T47D (cell line): ENCODE measurements around the gene SLC23A2.
A peak's percentile ranks its signal among the peaks of the same experiment; 100 is the strongest.

Source experiments
- DNase-seq, 2 experiments: peaks; one replicate each; pipeline versions ENCODE4 v3.0.0 to v3.0.0-alpha.2; 2011 to 2012; ENCODE audit warnings: low read depth in 1 of 2, low spot score in 1 of 2
- JUND ChIP-seq: IDR thresholded peaks from 2 replicates; pipeline ENCODE4 v1.6.1; 2012; ENCODE audit warnings: low read depth
- in situ Hi-C: cut with HindIII; loops from 2 replicates; pipeline ENCODE4 v1.10.0; 2016; ENCODE audit warnings: low sequenced_read_pairs, low pct_unique_long_range_greater_than_20kb

Gene SLC23A2

DNA sequence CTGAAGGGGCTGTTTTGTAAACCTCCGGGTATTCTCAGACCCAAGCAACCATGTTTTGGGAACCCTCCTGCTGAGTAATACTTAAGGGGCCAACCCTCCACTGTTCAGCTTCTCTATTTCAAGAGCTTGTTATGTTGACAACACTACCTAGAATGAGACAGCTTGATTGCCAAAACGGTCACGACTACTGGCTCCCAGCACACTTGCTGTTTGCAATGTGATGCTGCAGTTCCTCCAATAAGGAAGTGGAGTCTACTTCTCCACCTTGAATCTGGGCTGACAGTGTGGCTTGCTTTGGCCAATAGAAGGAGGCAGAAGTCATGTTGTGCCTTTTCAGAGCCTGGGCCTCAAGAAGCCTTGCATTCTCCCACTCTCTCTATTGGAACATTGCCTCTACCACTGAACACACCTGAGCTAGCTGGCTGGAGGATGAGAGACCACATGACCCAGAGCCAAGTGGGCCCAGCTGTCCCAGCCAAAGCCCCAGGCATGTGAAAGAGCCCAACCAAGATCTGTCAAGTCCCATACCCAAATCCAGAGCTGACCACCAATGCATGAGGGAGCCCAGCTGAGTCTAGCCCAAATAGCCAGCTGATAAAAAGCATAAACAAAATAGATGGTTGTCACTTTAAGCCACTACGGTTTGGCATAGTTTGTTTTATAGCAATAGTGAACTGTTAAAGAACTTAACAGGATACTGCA is 171.6 kb downstream of the SLC23A2 start:
- DNase-seq = peak in 1 of 2 experiments; percentile 18
- in situ Hi-C loops = no loop called here
- TF ChIP-seq JUND = no peak

DNA sequence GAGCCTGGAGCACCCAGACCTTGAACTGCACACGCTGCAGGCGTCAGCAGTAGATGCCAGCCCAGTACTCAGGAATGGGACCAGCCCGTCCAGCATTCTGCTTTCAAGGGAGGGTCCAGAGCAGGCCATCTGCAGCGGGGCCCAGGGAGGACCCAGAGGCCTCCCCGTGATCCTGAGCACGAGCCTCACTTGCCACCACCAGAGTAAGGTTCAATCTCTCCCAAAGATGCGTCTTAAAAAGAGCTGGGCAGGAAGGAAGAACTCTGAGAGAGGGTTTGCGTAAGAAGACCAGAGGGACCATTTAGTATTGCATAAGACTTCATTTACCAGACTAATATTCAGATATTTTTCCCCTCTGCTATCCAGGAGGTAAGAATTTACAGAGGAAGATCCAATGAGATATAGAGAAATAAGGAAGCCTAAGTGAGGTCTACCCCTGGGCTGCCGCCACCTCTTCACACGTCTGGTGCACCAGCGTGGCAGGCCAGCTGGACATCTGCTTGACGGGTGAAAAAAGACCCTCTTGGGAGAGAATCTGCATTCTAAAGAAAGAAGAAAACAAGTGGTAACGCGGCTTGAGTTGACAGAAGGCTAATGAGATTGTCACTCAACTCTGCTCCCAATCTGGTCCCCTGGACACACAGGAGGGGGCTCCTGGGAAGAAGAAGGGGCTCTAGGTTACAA is 172.3 kb downstream of the SLC23A2 start:
- DNase-seq = no peak
- in situ Hi-C loops = no loop called here
- TF ChIP-seq JUND = no peak

DNA sequence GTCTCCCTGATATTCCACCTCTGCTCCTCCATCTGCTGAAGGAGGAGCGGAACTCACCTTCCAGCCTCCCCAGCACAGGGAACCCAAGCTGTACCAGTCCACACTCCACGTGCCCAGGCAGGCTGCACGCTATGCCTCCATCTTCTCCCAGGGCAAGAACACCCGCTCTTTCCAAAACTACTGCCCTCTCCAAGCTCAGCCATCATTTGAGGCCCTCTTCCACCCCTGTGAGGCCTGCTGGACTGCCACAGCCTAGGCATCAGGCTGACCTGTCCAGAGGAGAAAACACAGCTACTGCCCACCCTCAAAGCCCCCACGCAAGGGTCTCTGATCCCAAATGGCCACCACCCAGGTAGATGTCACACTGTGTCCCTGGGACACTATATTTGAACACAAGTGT is 179.7 kb downstream of the SLC23A2 start:
- in situ Hi-C loops = no loop called here
- no peak for DNase-seq
- TF ChIP-seq JUND = no peak

DNA sequence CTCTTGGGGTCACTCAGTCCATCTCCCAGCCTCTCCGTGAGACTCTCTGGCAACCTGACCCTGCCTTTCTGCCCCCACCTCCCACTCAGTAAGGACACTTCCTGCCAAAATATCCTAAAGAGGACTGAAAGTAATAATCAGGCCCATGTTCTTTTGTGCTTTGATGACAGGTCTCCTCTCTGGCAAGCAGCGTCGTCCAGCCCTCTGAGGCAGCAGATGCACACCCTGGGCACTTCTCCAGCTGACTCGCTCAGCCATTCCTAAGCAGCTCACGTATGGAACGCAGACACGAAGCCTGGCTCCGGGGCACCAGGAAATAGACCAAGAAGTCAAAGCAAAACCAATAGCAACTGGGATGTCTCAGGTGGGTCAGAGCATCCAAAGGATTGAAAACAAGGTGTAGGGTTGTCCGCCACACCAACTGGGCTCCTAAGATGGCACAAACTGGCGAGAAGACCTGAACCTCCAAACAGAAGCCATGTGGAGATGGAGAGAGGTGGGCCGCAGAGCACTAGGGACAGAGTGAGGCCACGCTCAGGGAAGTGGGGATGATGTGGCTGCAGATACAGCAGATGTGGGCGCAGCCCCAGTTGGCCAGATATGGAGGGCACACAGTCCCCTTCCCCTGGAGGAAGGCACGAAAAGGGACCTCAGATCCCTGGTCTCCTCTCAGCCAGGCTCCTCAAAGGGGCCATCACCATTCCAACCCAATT is 180.3 kb downstream of the SLC23A2 start:
- in situ Hi-C loops = no loop called here
- TF ChIP-seq JUND = no peak
- DNase-seq = no peak

DNA sequence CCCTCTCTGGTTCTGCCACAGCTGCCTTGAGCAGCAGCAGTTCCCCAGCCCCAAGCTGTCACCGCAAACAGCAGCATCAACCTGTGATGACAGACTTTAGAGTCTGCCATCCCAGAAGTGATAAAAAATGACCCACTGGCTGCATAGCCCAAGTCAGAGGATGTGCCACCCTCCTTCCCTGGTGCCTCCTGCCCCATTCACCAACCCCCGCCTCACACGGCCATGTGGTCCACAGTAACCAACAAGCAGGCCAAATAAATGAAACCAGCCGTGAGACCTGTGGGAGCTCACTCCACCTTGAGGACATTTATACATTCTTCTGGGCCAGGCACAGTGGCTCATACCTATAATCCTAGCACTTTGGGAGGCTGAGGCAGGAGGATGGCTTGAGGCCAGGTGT is 181.4 kb downstream of the SLC23A2 start:
- no peak for TF ChIP-seq JUND
- in situ Hi-C loops = no loop called here
- DNase-seq = no peak

DNA sequence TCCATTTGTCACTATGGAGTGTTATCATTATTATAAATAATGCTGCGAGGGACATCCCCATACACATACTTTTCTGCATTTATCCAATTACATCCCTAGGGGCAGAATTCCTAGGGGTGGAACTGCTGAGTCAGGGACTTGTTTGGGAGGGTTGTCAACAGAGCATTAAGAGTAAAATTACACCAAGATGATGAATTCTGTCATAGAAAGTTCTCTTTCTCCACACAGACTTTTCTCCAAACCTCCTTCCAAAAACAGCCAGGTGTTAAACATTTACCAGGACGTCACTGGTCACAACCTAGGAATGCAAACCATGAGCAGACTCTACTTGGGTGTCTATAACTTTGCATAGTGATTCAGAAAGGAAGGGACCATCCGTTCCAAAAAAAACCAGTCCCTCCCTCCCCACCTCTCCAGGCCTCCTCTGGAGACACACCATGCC is 184.1 kb downstream of the SLC23A2 start:
- no peak for TF ChIP-seq JUND
- in situ Hi-C loops = no loop called here
- no peak for DNase-seq

DNA sequence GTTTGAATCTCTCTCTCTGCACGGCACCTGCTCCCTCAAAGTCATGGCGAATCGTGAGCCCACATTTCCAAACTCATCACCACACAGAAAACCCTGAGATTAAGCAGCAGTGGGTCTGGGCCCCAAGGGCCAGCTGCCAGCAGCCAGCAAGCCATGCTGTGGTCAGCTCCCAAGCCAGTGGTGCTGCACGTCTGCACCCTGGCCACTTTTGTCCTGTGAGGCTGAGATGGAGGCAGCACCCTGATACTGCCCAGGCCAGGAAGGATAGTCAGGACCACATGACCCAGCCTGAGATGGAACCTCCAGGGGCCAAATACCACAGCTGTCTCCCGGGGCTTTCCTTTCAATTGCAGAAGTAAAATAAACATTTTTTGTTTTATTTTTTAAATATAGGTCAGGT is 185.7 kb downstream of the SLC23A2 start:
- no peak for DNase-seq
- TF ChIP-seq JUND = no peak
- in situ Hi-C loops = no loop called here

DNA sequence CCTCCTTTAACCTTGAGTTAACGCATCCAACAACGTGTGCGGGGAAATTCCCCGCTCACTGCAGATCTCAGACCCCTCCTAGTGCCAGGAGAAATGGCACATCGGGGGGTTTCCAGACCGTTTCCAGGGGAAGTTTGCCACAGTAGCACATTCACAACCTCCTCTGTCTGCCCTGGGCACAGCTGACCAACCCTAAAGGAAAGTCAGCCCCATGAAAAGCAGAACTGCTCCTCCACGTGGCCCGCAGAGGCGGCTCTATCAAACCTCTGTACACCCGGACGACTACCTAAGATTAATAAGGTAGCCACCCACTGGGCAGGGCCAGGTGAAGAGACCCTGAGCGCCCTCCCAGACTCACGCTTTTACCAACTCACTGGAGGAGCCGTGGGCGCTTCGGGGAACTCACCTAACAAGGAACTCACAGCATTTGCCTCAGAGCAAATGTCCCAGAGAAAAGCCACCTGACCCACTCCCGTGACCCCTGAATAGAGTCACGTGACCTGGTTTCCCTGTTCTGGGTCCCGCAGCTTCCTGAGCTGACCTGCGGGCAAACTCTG is 186.5 kb downstream of the SLC23A2 start:
- DNase-seq = no peak
- no peak for TF ChIP-seq JUND
- in situ Hi-C loops = no loop called here

DNA sequence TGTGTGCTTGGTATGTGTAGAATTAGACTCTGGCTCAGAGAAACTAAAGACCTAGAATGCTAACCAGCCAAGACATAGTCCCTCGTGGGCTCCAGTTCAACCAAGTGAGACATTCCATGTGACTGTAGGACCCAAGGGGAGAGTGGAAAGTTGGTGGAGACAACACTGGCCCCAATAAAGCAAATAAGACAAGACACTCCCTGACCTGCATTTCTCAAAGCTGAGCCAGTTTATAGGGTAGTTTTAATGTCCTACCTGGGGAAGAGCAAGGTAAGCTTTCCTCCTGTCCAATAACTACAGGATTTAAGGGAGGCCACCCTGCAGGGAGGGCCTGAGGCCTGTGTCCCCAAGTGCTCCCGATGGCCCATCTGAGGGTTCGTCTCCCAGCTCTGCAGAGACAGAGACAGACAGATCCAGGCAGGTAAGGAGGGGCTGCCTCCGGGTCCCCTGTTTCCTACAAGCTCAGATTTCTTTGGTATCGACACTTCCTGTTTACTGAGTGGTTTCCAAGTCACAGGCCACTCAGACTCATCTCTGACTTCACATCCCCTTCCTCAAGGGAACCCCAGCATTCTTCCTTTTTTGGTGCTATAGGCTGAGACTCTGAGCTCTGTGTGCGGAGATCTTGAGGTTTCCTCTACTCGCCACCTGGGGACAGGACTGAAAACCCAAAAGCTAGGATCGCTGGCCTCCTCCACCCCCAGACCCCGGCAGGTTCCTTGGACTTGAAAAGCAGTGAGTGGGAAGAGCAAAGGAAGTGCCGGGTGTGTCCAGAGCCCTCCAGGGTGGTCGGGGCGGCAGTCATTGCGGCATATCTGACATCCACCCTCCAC is 187.2 kb downstream of the SLC23A2 start:
- no peak for TF ChIP-seq JUND
- no peak for DNase-seq
- in situ Hi-C loops = no loop called here

DNA sequence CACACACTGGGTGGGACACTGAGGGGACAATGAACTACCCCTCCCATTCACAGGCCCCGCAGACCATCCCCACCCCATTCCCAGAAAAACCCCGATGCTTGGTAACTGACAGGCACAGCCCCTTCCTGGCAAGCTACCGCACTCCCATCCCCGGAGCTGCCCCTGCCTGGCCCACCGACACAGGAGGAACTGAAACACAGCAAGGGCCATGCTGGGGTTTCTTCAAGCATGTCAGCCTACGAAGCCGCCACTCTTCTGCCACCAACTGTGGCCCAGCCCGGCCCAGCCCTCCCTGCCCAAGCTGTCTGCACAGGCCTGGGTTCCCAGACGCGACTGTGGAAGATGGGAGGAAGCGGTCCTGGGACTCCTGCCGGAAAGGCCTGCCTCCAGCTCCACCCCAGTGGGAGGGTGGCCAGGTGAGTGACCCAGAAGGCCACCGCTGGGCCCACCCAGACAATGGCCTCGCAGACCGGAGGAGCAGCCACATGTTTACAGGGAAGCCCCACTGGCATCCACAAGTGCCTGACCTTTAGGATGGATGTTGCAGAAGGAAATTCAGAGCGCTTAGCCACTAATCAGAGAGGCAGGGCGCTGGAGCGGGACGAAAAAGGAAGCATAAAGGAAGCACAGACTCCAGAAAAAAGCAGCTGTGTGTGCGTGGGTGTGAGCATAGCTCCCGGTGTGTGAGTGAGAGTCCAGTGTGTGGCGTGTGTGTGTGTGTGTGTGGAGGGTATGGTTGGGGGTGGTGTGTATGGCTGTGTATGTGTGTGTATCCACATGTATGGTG is 188.0 kb downstream of the SLC23A2 start:
- DNase-seq = no peak
- in situ Hi-C loops = no loop called here
- no peak for TF ChIP-seq JUND

DNA sequence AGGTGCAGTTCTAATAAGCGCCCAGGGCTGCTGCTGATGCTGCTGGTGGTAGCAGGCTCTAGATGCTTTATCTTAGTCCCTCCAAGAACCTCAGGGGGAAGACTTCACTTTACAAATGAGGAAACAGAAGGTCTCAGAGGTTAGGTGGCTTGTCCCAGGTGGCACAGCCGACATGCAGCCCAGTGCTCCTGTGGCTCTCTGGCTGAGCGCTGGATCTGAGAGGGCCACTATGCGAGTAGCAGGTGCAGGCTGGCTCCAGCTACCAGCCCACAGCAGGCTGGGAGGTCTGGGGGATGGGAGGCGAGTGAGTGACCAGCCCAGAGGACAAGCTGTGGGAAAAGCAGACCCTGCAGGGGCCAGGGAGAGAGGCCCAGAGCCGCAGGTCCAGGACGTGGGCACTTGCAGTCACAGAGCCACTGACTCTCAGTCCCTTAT is 188.7 kb downstream of the SLC23A2 start:
- in situ Hi-C loops = no loop called here
- no peak for DNase-seq
- TF ChIP-seq JUND = no peak

DNA sequence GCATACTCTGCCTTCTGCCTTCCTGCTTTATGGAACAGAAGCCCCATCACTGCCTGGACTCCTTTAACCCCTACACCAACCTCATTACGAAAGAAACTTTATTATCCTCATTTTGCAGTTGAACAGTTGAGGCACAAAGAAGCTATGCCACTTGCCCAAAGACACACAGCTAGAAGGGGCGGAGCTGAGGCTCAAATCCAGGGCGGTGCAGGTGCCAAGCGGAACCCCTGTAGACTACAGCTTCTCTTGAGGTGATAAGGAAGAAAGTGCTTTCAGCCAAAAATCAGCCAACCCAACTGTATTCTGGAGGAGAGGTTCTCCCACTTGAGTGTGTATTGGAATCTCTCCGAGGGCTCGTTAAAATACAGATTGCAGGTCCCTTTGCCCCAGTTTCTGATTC is 189.1 kb downstream of the SLC23A2 start:
- TF ChIP-seq JUND = no peak
- in situ Hi-C loops = no loop called here
- no peak for DNase-seq
